GM23338 (cell line): ENCODE results near the gene DAGLA. TPM values are rescaled to one million over a fixed set of nuclear protein-coding genes. Genes with fewer than 3 reads are reported as not detected.

Source experiments
- ATAC-seq: fragments of 200-7000 bp; cut with Tn5 transposase; 3 replicates; pipeline ENCODE4 v1.9.1; 2020
- DNase-seq: peaks from one replicate; pipeline ENCODE4 v3.0.0-alpha.2; 2015; ENCODE audit warnings: low spot score
- H2AFZ ChIP-seq: fragments of 200-600 bp; sonication (generic); 2 replicates; pipeline ENCODE4 v1.8.0; 2016; ENCODE audit warnings: antibody characterized with exemption, mild to moderate bottlenecking, moderate library complexity
- H3F3A ChIP-seq: fragments of 200-600 bp; sonication (generic); replicated peaks from 2 replicates; pipeline ENCODE4 v1.8.0; 2017; ENCODE audit warnings: antibody characterized with exemption, mixed run types, low read depth
- H3K27ac ChIP-seq: fragments of 200-600 bp; sonication (generic); 2 replicates; pipeline ENCODE4 v1.6.1; 2016; ENCODE audit warnings: low read depth
- H3K27me3 ChIP-seq: fragments of 200-600 bp; sonication (generic); 2 replicates; pipeline ENCODE4 v1.8.0; 2016; ENCODE audit warnings: mild to moderate bottlenecking, mixed run types, moderate library complexity; ENCODE audit not compliant: insufficient read depth
- H3K36me3 ChIP-seq: fragments of 200-600 bp; sonication (generic); 2 replicates; pipeline ENCODE4 v1.8.0; 2016; ENCODE audit warnings: mild to moderate bottlenecking; ENCODE audit not compliant: insufficient read depth
- H3K4me1 ChIP-seq: fragments of 200-600 bp; sonication (generic); 2 replicates; pipeline ENCODE4 v1.8.0; 2016; ENCODE audit warnings: mild to moderate bottlenecking, moderate library complexity; ENCODE audit not compliant: insufficient read depth
- H3K4me2 ChIP-seq: fragments of 200-600 bp; sonication (generic); 2 replicates; pipeline ENCODE4 v1.7.1; 2017; ENCODE audit warnings: mixed run types
- H3K4me3 ChIP-seq: fragments of 200-600 bp; sonication (generic); 2 replicates; pipeline ENCODE4 v1.6.1; 2016; ENCODE audit warnings: mixed run types
- H3K79me2 ChIP-seq: fragments of 200-600 bp; sonication (generic); replicated peaks from 2 replicates; pipeline ENCODE4 v1.8.0; 2017; ENCODE audit warnings: mild to moderate bottlenecking; ENCODE audit not compliant: insufficient read depth
- H3K9me2 ChIP-seq: fragments of 200-600 bp; sonication (generic); 2 replicates; pipeline ENCODE4 v1.8.0; 2017; ENCODE audit not compliant: insufficient read depth
- H4K20me1 ChIP-seq: fragments of 200-600 bp; sonication (generic); replicated peaks from 2 replicates; pipeline ENCODE4 v1.8.0; 2017; ENCODE audit warnings: mild to moderate bottlenecking; ENCODE audit not compliant: insufficient read depth
- H3K27ac Mint-ChIP-seq: 2 replicates; pipeline ENCODE4 v1.8.0; 2020; ENCODE audit warnings: inconsistent platforms, mild to moderate bottlenecking, moderate library complexity, mixed read lengths
- H3K27me3 Mint-ChIP-seq: 3 replicates; pipeline ENCODE4 v1.8.0; 2022; ENCODE audit warnings: low read depth, mild to moderate bottlenecking, moderate library complexity, mixed read lengths, inconsistent platforms; ENCODE audit not compliant: insufficient read depth, poor library complexity
- H3K36me3 Mint-ChIP-seq: 3 replicates; pipeline ENCODE4 v1.8.0; 2021; ENCODE audit warnings: low read depth, mild to moderate bottlenecking, inconsistent platforms, moderate library complexity, mixed read lengths
- H3K4me1 Mint-ChIP-seq: 3 replicates; pipeline ENCODE4 v1.8.0; 2020; ENCODE audit warnings: mild to moderate bottlenecking, inconsistent platforms, mixed read lengths
- H3K4me3 Mint-ChIP-seq: 3 replicates; pipeline ENCODE4 v1.8.0; 2021; ENCODE audit warnings: moderate library complexity, mild to moderate bottlenecking, inconsistent platforms, mixed read lengths
- H3K9me3 Mint-ChIP-seq: 3 replicates; pipeline ENCODE4 v1.8.0; 2020; ENCODE audit warnings: moderate library complexity, mild to moderate bottlenecking, inconsistent platforms, mixed read lengths
- EZH2phosphoT487 ChIP-seq: fragments of 200-600 bp; sonication (generic); IDR thresholded peaks from one replicate; pipeline ENCODE4 v1.8.1; 2018; ENCODE audit warnings: antibody characterized with exemption; ENCODE audit not compliant: unreplicated experiment
- JUNB ChIP-seq: IDR thresholded peaks from one replicate; pipeline ENCODE4 v1.6.1; 2016; ENCODE audit warnings: antibody characterized with exemption; ENCODE audit not compliant: unreplicated experiment
- NANOG ChIP-seq: IDR thresholded peaks from 2 replicates; pipeline ENCODE4 v1.6.1; 2016; ENCODE audit warnings: antibody characterized with exemption, borderline replicate concordance
- POLR2AphosphoS5 ChIP-seq: IDR thresholded peaks from 2 replicates; pipeline ENCODE4 v1.6.1; 2016; ENCODE audit warnings: antibody characterized with exemption, low read depth
- STAT1 ChIP-seq: IDR thresholded peaks from one replicate; pipeline ENCODE4 v1.6.1; 2016; ENCODE audit warnings: antibody characterized with exemption; ENCODE audit not compliant: unreplicated experiment
- polyA plus RNA-seq: library from polyadenylated mRNA; unstranded; fragments of >200 nt; fragmentation: Nextera tagmentation; extraction: Ambion mirVana; gene quantifications from 2 replicates; pipeline ENCODE4 v1.2.1, GENCODE V29; 2016
- total RNA-seq: library from RNA; depleted of rRNA; stranded (reverse); fragments of >200 nt; shearing (Covaris generic); gene quantifications from 2 replicates; pipeline ENCODE4 v1.2.3, GENCODE V29; 2014
- TF ChIP-seq, protein P1 (sequence below): IDR thresholded peaks from one replicate; pipeline ENCODE4 v1.6.1; 2018; ENCODE audit warnings: antibody characterized with exemption; ENCODE audit not compliant: unreplicated experiment
- TF ChIP-seq, protein P2 (sequence below), 2 experiments: fragments of 200-600 bp in 1 of 2; sonication (generic) in 1 of 2; conservative IDR thresholded peaks; 2 replicates each; pipeline versions ENCODE4 v1.5.1 to v1.6.1; 2016 to 2017; ENCODE audit warnings: antibody characterized with exemption in 2 of 2, low read depth in 2 of 2, mild to moderate bottlenecking in 2 of 2, moderate library complexity in 1 of 2
- TF ChIP-seq, protein P3 (sequence below): fragments of 250-450 bp; sonication (Bioruptor Pico); IDR thresholded peaks from 2 replicates; pipeline ENCODE4 v1.5.0; 2020; ENCODE audit warnings: mild to moderate bottlenecking, moderate library complexity

The DAGLA gene
- total and polyA plus RNA-seq, 2 experiments from 2014 or later: 0.55 to 2.5 TPM

GRCh38 chr11:61714916-61715315 is 34.7 kb downstream of the DAGLA start:
- H3K9me3 Mint-ChIP-seq: no peaks in the 10 kb centered on the region
- Histone ChIP-seq H3K36me3 (no peaks in the 10 kb centered on the region), H3K79me2 (no peaks in the 10 kb centered on the region), H3K4me1 (peaks cover 22% of the 10 kb centered on the region; the same call in 1 of the 2 replicates), H3K4me3 (no peak overlapping the region), H3K4me2 (no peak overlapping the region), H4K20me1 (no peaks in the 10 kb centered on the region), H2AFZ (no peak overlapping the region), H3K9me2 (no peaks in the 10 kb centered on the region), H3K27me3 (no peaks in the 10 kb centered on the region), H3F3A (0 out of 2 replicates have a peak, but pooled peaks cover 4% of the 10 kb centered on the region), H3K27ac (no peak overlapping the region)
- no peaks in the 10 kb centered on the region for H3K36me3 Mint-ChIP-seq
- H3K27me3 Mint-ChIP-seq: peaks cover 13% of the 10 kb centered on the region
- H3K4me1 Mint-ChIP-seq: peaks cover 56% of the 10 kb centered on the region
- ATAC-seq (no peak), DNase-seq (no peak)
- no peak overlapping the region for H3K4me3 Mint-ChIP-seq
- TF ChIP-seq, protein P1, sequence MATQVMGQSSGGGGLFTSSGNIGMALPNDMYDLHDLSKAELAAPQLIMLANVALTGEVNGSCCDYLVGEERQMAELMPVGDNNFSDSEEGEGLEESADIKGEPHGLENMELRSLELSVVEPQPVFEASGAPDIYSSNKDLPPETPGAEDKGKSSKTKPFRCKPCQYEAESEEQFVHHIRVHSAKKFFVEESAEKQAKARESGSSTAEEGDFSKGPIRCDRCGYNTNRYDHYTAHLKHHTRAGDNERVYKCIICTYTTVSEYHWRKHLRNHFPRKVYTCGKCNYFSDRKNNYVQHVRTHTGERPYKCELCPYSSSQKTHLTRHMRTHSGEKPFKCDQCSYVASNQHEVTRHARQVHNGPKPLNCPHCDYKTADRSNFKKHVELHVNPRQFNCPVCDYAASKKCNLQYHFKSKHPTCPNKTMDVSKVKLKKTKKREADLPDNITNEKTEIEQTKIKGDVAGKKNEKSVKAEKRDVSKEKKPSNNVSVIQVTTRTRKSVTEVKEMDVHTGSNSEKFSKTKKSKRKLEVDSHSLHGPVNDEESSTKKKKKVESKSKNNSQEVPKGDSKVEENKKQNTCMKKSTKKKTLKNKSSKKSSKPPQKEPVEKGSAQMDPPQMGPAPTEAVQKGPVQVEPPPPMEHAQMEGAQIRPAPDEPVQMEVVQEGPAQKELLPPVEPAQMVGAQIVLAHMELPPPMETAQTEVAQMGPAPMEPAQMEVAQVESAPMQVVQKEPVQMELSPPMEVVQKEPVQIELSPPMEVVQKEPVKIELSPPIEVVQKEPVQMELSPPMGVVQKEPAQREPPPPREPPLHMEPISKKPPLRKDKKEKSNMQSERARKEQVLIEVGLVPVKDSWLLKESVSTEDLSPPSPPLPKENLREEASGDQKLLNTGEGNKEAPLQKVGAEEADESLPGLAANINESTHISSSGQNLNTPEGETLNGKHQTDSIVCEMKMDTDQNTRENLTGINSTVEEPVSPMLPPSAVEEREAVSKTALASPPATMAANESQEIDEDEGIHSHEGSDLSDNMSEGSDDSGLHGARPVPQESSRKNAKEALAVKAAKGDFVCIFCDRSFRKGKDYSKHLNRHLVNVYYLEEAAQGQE: no peak
- TF ChIP-seq STAT1 (no peak), POLR2AphosphoS5 (no peak)
- TF ChIP-seq, protein P2, sequence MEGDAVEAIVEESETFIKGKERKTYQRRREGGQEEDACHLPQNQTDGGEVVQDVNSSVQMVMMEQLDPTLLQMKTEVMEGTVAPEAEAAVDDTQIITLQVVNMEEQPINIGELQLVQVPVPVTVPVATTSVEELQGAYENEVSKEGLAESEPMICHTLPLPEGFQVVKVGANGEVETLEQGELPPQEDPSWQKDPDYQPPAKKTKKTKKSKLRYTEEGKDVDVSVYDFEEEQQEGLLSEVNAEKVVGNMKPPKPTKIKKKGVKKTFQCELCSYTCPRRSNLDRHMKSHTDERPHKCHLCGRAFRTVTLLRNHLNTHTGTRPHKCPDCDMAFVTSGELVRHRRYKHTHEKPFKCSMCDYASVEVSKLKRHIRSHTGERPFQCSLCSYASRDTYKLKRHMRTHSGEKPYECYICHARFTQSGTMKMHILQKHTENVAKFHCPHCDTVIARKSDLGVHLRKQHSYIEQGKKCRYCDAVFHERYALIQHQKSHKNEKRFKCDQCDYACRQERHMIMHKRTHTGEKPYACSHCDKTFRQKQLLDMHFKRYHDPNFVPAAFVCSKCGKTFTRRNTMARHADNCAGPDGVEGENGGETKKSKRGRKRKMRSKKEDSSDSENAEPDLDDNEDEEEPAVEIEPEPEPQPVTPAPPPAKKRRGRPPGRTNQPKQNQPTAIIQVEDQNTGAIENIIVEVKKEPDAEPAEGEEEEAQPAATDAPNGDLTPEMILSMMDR (conservative IDR thresholded peaks at IDR 0.05; ENCODE audit: low read depth in 2 of 2): no peak
- no peak overlapping the region for H3K27ac Mint-ChIP-seq

GRCh38 chr11:61715867-61716266 is 35.7 kb downstream of the DAGLA start:
- no peak for ATAC-seq
- TF ChIP-seq NANOG (no peak), POLR2AphosphoS5 (no peak), EZH2phosphoT487 (no peak), JUNB (no peak)
- TF ChIP-seq, protein P3, sequence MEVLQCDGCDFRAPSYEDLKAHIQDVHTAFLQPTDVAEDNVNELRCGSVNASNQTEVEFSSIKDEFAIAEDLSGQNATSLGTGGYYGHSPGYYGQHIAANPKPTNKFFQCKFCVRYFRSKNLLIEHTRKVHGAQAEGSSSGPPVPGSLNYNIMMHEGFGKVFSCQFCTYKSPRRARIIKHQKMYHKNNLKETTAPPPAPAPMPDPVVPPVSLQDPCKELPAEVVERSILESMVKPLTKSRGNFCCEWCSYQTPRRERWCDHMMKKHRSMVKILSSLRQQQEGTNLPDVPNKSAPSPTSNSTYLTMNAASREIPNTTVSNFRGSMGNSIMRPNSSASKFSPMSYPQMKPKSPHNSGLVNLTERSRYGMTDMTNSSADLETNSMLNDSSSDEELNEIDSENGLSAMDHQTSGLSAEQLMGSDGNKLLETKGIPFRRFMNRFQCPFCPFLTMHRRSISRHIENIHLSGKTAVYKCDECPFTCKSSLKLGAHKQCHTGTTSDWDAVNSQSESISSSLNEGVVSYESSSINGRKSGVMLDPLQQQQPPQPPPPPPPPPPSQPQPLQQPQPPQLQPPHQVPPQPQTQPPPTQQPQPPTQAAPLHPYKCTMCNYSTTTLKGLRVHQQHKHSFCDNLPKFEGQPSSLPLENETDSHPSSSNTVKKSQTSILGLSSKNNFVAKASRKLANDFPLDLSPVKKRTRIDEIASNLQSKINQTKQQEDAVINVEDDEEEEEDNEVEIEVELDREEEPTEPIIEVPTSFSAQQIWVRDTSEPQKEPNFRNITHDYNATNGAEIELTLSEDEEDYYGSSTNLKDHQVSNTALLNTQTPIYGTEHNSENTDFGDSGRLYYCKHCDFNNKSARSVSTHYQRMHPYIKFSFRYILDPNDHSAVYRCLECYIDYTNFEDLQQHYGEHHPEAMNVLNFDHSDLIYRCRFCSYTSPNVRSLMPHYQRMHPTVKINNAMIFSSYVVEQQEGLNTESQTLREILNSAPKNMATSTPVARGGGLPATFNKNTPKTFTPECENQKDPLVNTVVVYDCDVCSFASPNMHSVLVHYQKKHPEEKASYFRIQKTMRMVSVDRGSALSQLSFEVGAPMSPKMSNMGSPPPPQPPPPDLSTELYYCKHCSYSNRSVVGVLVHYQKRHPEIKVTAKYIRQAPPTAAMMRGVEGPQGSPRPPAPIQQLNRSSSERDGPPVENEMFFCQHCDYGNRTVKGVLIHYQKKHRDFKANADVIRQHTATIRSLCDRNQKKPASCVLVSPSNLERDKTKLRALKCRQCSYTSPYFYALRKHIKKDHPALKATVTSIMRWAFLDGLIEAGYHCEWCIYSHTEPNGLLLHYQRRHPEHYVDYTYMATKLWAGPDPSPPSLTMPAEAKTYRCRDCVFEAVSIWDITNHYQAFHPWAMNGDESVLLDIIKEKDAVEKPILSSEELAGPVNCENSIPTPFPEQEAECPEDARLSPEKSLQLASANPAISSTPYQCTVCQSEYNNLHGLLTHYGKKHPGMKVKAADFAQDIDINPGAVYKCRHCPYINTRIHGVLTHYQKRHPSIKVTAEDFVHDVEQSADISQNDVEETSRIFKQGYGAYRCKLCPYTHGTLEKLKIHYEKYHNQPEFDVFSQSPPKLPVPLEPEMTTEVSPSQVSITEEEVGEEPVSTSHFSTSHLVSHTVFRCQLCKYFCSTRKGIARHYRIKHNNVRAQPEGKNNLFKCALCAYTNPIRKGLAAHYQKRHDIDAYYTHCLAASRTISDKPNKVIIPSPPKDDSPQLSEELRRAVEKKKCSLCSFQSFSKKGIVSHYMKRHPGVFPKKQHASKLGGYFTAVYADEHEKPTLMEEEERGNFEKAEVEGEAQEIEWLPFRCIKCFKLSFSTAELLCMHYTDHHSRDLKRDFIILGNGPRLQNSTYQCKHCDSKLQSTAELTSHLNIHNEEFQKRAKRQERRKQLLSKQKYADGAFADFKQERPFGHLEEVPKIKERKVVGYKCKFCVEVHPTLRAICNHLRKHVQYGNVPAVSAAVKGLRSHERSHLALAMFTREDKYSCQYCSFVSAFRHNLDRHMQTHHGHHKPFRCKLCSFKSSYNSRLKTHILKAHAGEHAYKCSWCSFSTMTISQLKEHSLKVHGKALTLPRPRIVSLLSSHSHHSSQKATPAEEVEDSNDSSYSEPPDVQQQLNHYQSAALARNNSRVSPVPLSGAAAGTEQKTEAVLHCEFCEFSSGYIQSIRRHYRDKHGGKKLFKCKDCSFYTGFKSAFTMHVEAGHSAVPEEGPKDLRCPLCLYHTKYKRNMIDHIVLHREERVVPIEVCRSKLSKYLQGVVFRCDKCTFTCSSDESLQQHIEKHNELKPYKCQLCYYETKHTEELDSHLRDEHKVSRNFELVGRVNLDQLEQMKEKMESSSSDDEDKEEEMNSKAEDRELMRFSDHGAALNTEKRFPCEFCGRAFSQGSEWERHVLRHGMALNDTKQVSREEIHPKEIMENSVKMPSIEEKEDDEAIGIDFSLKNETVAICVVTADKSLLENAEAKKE (CRISPR knock-in tag): no peak

More at GRCh38 chr11:61715867-61716266, 35.7 kb downstream of the DAGLA start:
- H3K79me2 ChIP-seq: no peaks in the 10 kb centered on the region
- H3K4me1 ChIP-seq: peaks cover 22% of the 10 kb centered on the region; the same call in 1 of the 2 replicates
- H3K36me3 Mint-ChIP-seq: no peaks in the 10 kb centered on the region; the same call in 2 of the 3 replicates
- 0 out of 2 replicates have a peak, but pooled peaks cover 4% of the 10 kb centered on the region for H3F3A ChIP-seq
- peaks cover 48% of the 10 kb centered on the region for H3K4me1 Mint-ChIP-seq
- no peak overlapping the region for H3K4me2 ChIP-seq
- H3K4me3 ChIP-seq: no peak overlapping the region
- H4K20me1 ChIP-seq: no peaks in the 10 kb centered on the region
- H3K27ac ChIP-seq: no peak overlapping the region
- H3K27ac Mint-ChIP-seq: no peak overlapping the region
- no peaks in the 10 kb centered on the region for H3K36me3 ChIP-seq
- H2AFZ ChIP-seq: no peak overlapping the region
- DNase-seq: no peak
- H3K27me3 ChIP-seq: no peaks in the 10 kb centered on the region
- H3K9me2 ChIP-seq: no peaks in the 10 kb centered on the region
- no peaks in the 10 kb centered on the region; the same call in 2 of the 3 replicates for H3K9me3 Mint-ChIP-seq
- no peak overlapping the region for H3K4me3 Mint-ChIP-seq
- peaks cover 13% of the 10 kb centered on the region for H3K27me3 Mint-ChIP-seq
